Stimulated activated CD4-positive, alpha-beta T cell treated with anti-CD3 and anti-CD28 coated beads, TNF-alpha, amount 100 ng/mL, for 48 hours (primary cell): Measurements from ENCODE around the gene HOXC4.
A peak's percentile ranks its signal among the peaks of the same experiment; 100 is the strongest.

Source experiments
- DNase-seq, 3 donors: peaks; one replicate each; pipeline ENCODE4 v3.0.0-alpha.2; 2020; ENCODE audit warnings: low read depth in 3 of 3

HOXC4 gene

GRCh38 chr12:54053751-54054741, at the start of gene HOXC4:
Gene HOXC4, plus strand, starts transcription at chr12:54053835. Its CDS starts 88 bp downstream, at chr12:54053923.
- DNase-seq: no peak

GRCh38 chr12:54004063-54004840, 49.4 kb upstream of the HOXC4 start:
- DNase-seq: no peak

- DNase-seq: no peak
Measured at GRCh38 chr12:54004841-54005530, 48.6 kb upstream of the HOXC4 start.

DNA sequence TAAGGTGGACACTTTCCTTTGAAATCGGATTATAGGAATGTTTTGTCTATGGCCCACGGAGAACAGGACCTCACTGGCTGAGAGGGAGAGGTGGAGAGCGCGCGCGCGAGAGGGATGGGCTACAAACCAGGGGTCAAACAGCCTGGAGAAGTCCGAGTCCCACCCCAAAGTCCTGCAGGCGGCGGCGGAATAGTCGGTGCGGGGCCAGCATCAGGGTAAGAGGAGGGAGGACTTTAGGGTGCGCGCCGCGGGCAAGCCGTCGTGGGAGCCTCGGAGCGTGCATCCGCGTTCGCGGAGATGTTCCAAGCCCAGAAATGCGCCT, 48.1 kb upstream of the HOXC4 start:
- no peak for DNase-seq

GRCh38 chr12:54005853-54006558, 47.6 kb upstream of the HOXC4 start:
- DNase-seq: peak; percentile 66 to 84 (median 77)

DNA sequence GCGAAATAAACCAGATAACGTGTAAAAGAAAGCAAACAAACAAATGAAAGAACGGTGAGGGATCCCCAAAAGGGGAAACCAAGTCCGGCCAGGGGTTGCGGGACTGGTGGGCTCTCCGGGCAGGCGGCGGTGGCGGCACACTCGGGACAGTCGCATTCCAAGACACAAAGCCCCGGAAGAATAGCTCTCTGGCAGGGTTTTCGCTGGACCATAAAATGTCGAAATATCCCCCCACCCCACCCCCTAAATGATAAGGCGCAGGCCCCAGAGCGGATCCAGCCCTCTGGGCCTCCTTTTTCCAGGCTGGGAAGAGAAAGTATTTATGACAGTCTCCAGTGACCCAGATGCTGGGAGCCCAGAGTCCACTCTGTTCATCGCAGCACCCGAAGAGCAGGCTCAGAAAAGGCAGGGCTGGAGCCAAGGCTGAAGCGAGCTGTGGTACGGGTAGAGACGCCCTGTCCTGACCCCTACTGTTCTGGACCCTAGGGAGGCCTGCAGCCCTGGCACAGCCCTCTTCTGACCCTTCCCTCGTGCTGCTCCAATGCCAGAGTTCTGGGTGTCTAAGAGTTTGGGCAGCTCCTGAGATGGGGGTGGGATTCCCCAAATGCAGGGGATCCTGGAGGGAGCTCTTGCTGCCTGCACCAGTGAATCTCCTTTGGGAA, 46.9 kb upstream of the HOXC4 start:
- DNase-seq: no peak

DNA sequence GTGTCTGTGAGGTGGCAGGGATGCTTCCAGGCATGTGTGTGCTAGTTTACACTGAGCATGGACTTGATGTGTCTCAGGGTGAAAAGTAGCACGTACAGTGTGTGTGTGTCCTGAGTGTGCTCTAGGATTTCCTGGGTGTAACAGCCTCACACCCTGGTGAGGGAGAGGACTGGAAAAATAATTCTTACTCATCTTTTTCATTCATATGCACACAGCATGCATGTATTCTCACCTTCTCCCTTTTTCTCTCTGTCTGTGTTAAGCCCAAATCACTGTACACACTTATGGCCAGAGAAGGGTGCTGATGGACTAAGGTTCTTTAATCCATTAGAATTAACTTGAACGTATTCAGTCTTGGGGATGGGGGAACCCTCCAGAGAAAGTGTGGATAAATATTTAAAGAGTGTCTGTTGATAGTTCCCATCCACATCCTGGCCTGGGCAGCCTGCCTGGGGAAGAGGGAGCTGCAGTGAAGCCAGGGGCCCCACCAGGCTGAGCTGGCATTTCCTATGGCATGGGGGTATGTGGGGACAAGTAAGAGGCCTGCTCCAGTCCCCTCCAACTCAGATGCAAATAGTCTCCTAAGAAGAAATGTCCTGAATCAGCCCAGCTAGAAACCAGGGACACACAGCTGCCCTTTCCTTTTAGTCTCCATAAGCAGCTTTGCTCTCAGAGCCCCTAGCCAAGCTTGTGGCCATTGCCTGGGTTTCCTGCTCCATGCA, 45.9 kb upstream of the HOXC4 start:
- no peak for DNase-seq

DNA sequence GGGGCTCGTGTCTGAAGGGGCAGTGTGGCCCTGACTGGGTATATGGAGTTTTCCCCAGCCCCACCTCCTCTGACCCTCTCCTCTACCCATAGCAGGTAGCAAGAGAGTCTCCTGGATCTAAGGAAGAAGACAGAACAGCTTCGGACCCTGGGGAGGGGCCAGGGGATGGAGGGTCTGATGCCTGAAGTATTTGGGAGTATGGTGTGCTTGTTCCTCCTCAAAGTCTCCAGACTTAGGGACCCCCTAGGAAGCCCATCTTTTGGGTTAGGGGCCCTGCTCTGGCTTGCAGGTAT, 45.4 kb upstream of the HOXC4 start:
- no peak for DNase-seq

- DNase-seq: no peak
Measured at GRCh38 chr12:54009171-54010052, 44.2 kb upstream of the HOXC4 start.

- no peak for DNase-seq
Measured at GRCh38 chr12:54010053-54010971, 43.3 kb upstream of the HOXC4 start.

- no peak for DNase-seq
Measured at GRCh38 chr12:54010972-54011664, 42.5 kb upstream of the HOXC4 start.

GRCh38 chr12:54011665-54012532, 41.7 kb upstream of the HOXC4 start:
- DNase-seq: no peak

GRCh38 chr12:54012631-54013409, 40.8 kb upstream of the HOXC4 start:
- DNase-seq: no peak

DNA sequence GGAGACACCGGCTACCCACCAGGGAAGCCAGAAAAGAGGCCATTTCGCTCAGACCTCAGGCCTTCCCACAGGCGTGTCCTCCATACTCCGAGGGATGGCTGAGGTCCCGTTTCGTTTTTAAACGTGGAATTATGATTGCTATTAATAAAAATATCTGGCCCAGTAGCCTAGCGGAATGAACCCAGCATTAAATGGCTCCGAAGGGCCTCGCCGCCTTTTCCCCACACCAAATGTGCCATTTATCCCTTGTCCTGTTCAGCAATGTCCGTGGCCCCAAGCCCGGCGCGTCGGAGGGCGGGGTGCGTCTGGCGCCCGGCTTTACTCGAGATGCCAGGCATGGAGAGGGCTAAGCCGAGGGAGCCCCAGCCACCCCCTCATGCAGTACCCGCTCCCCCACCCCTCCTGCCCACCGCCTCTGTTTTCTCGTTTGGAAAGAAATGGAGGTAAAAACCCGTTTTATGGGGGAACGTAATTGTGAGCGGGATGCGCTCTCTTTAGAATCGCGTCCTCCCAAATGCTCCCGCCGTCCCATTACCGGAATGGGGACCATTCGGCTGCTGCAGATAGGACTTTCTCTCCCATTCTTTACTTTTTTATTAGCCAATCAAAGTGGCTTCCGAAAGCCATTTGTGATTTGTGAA, 39.1 kb upstream of the HOXC4 start:
- DNase-seq: no peak
